ENCODE results near the gene SAMSN1. TPM values are rescaled to one million over a fixed set of nuclear protein-coding genes. Genes with fewer than 3 reads are reported as not detected.

SAMSN1 gene
- total and polyA plus RNA-seq, 9 of the 15 experiments (the other 6 are each of a cell fraction or from before 2014, with no cell fraction given) = 101 to 223 (median 159) TPM

- peak; percentile 36; the same call in 1 of the 2 replicates for TF ChIP-seq ZBTB40 (IDR thresholded peaks at IDR 0.05)
- TF ChIP-seq ZBTB40 (CRISPR knock-in tag; IDR thresholded peaks at IDR 0.05) = no peak
- TF ChIP-seq RNF2 (IDR thresholded peaks at IDR 0.05) = peak; percentile 82
- TF ChIP-seq PURB (CRISPR knock-in tag; IDR thresholded peaks at IDR 0.05; ENCODE audit: low read depth) = no peak
- no peak for TF ChIP-seq XRCC3 (IDR thresholded peaks at IDR 0.05)
- TF ChIP-seq, protein P1, sequence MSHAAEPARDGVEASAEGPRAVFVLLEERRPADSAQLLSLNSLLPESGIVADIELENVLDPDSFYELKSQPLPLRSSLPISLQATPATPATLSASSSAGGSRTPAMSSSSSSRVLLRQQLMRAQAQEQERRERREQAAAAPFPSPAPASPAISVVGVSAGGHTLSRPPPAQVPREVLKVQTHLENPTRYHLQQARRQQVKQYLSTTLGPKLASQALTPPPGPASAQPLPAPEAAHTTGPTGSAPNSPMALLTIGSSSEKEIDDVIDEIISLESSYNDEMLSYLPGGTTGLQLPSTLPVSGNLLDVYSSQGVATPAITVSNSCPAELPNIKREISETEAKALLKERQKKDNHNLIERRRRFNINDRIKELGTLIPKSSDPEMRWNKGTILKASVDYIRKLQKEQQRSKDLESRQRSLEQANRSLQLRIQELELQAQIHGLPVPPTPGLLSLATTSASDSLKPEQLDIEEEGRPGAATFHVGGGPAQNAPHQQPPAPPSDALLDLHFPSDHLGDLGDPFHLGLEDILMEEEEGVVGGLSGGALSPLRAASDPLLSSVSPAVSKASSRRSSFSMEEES (CRISPR knock-in tag; IDR thresholded peaks at IDR 0.05) = no peak
- TF ChIP-seq HDGF (IDR thresholded peaks at IDR 0.05) = no peak
- peak; percentile 88 for TF ChIP-seq ZNF589 (CRISPR knock-in tag; IDR thresholded peaks at IDR 0.05; ENCODE audit: low read depth)
- no peak for TF ChIP-seq MIER1 (IDR thresholded peaks at IDR 0.05; ENCODE audit: low read depth)
- no peak for TF ChIP-seq ZNF79 (CRISPR knock-in tag; IDR thresholded peaks at IDR 0.05; ENCODE audit: low read depth)
- no peak for TF ChIP-seq NR2C2 (CRISPR knock-in tag; IDR thresholded peaks at IDR 0.05)
- no peak for TF ChIP-seq NR2C2 (tag; IDR thresholded peaks at IDR 0.05)
- TF ChIP-seq CBX1 (IDR thresholded peaks at IDR 0.05; ENCODE audit: low read depth) = no peak
- TF ChIP-seq PTRF (tag; IDR thresholded peaks at IDR 0.05) = no peak
- TF ChIP-seq SOX6 (IDR thresholded peaks at IDR 0.05) = peak; percentile 87
- no peak for TF ChIP-seq BRF1 (IDR thresholded peaks at IDR 0.05; ENCODE audit: borderline replicate concordance, extremely low read depth, insufficient read length)
- no peak for TF ChIP-seq U2AF1 (optimal IDR thresholded peaks at IDR 0.05; ENCODE audit: low read depth, low read length)
- no peak for TF ChIP-seq BRCA1 (IDR thresholded peaks at IDR 0.05)
- no peak for TF ChIP-seq BRCA1 (CRISPR knock-in tag; IDR thresholded peaks at IDR 0.05)
- TF ChIP-seq PCBP1 (IDR thresholded peaks at IDR 0.05; ENCODE audit: low read depth, low read length, poor library complexity, severe bottlenecking) = no peak
- no peak for TF ChIP-seq POLR3G (IDR thresholded peaks at IDR 0.05; ENCODE audit: extremely low read depth, insufficient read length, insufficient replicate concordance)
Measured at GRCh38 chr21:14581902-14582457, 35.9 kb upstream of the SAMSN1 start (continued).

Data from K562 (cell line).